Common myeloid progenitor, CD34-positive (primary cell): Measurements from ENCODE around the gene IL36B.

Source experiments
- CTCF ChIA-PET: fragments of 350-600 bp; sonication (Branson Sonifier 250); formaldehyde crosslinking; loops from one replicate; lab custom pipeline; 2021; ENCODE audit warnings: antibody characterized with exemption; lab: Charles Lee
- POLR2A ChIA-PET: fragments of 350-600 bp; sonication (Branson Sonifier 250); formaldehyde crosslinking; loops from one replicate; lab custom pipeline; 2021; ENCODE audit warnings: antibody characterized with exemption; lab: Charles Lee
- DNase-seq, 3 donors: peaks; one replicate each; pipeline versions ENCODE4 v3.0.0 to v3.0.0-alpha.2; 2013
- H3K27ac ChIP-seq, 2 experiments: 1 replicate in 1 of 2; 2 replicates in 1 of 2; pipeline ENCODE4 v1.7.0; 2013; ENCODE audit warnings: inconsistent platforms in 2 of 2, low read length in 2 of 2, mild to moderate bottlenecking in 2 of 2, low read depth in 1 of 2, moderate library complexity in 1 of 2; ENCODE audit not compliant: severe bottlenecking in 2 of 2, insufficient read depth in 1 of 2, poor library complexity in 1 of 2
- H3K27me3 ChIP-seq, 5 experiments: replicated peaks in 2 of 5; 1 replicate in 3 of 5; 2 replicates in 2 of 5; pipeline versions ENCODE4 v1.6.1 to v1.7.0; 2013; ENCODE audit warnings: low read length in 4 of 5, mild to moderate bottlenecking in 2 of 5, moderate library complexity in 2 of 5, inconsistent platforms in 1 of 5; ENCODE audit not compliant: insufficient read depth in 5 of 5, control insufficient read depth in 4 of 5
- H3K36me3 ChIP-seq, 4 experiments: 1 replicate in 2 of 4; 2 replicates in 2 of 4; pipeline versions ENCODE4 v1.6.1 to v1.7.0; 2013; ENCODE audit warnings: low read length in 3 of 4, control low read depth in 1 of 4, mild to moderate bottlenecking in 1 of 4; ENCODE audit not compliant: control insufficient read depth in 4 of 4, insufficient read depth in 4 of 4
- H3K4me1 ChIP-seq, 4 experiments: 1 replicate in 3 of 4; 2 replicates in 1 of 4; pipeline versions ENCODE4 v1.6.1 to v1.7.1; 2013; ENCODE audit warnings: low read length in 3 of 4, mild to moderate bottlenecking in 3 of 4, control low read depth in 1 of 4, inconsistent platforms in 1 of 4, moderate library complexity in 1 of 4; ENCODE audit not compliant: control insufficient read depth in 4 of 4, insufficient read depth in 4 of 4; ENCODE audit errors: control extremely low read depth in 1 of 4
- H3K4me3 ChIP-seq, 7 experiments: 1 replicate in 4 of 7; 2 replicates in 3 of 7; pipeline versions ENCODE4 v1.5.1 to v1.7.0; 2013; ENCODE audit warnings: mild to moderate bottlenecking in 7 of 7, low read length in 6 of 7, moderate library complexity in 6 of 7, inconsistent platforms in 2 of 7, low read depth in 2 of 7, control low read depth in 1 of 7; ENCODE audit not compliant: insufficient read depth in 4 of 7, control insufficient read depth in 1 of 7; ENCODE audit errors: extremely low read depth in 1 of 7
- H3K9me3 ChIP-seq, 5 experiments: 1 replicate in 4 of 5; 2 replicates in 1 of 5; pipeline versions ENCODE4 v1.6.1 to v1.7.1; 2013; ENCODE audit warnings: low read length in 4 of 5, mild to moderate bottlenecking in 2 of 5, inconsistent platforms in 1 of 5, low read depth in 1 of 5, moderate library complexity in 1 of 5; ENCODE audit not compliant: control insufficient read depth in 4 of 5, insufficient read depth in 2 of 5; ENCODE audit errors: control extremely low read depth in 1 of 5
- WGBS: methylation state at CpG from one replicate; pipeline ENCODE4 v1.1.5; 2013; ENCODE audit not compliant: insufficient coverage; 5-methylcytosine and 5-hydroxymethylcytosine counted together

IL36B gene

DNA sequence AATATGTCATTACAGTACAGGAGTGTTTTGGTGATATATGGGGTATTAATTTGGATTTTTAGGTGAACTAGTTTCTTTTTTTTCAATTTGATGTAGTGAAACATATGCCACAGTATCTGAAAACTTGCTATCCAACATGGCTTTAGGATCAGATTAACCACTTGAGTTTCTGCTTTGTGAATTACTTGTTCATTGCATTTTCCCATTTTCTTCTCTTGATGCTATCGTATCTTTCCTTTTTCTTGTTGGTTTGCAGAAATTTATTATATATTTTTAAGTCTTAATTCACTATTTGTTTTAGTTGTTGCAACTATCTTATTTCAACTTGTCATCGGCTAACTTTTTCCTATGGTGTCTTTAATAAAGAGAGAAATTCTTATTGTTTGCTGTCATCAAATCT lies 38.6 kb downstream of the IL36B start:
- POLR2A ChIA-PET: no interaction called here
- no peak for DNase-seq
- no peak overlapping the region for H3K27ac ChIP-seq
- no CpG with 5 or more reads among the region's 2 CpGs for WGBS
- H3K9me3 ChIP-seq: peaks cover 0 to 3% (median 0%) of the 10 kb centered on the region in 5 experiments
- H3K4me3 ChIP-seq: no peak overlapping the region
- no peaks in the 10 kb centered on the region for H3K4me1 ChIP-seq
- CTCF ChIA-PET: no interaction called here
- peaks cover 0 to 2% (median 0%) of the 10 kb centered on the region in 5 experiments for H3K27me3 ChIP-seq
- H3K36me3 ChIP-seq: no peaks in the 10 kb centered on the region

DNA sequence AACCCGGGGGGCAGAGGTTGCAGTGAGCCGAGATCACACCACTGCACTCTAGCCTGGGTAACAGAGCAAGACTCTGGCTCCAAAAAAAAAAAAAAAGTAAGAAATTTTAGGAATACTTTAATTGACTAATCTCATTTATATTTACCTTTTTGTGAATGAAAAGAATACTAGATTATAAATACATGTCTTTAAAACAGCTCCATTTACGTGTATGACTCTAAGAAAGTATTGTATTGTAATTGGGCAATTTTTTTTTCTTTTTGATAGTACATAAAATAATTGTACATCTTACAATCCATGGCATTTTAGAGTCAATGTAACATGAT lies 39.4 kb downstream of the IL36B start:
- no peaks in the 10 kb centered on the region for H3K4me1 ChIP-seq
- no CpG with 5 or more reads among the region's 3 CpGs for WGBS
- H3K4me3 ChIP-seq: no peak overlapping the region
- CTCF ChIA-PET: interaction anchor here (0.6 to 1.2 kb wide), 2 partner anchors 14 to 67 kb away, joined by 3 read pairs; no protein-coding TSS in a partner anchor
- no peak for DNase-seq
- no peak overlapping the region for H3K27ac ChIP-seq
- no peaks in the 10 kb centered on the region for H3K9me3 ChIP-seq
- H3K36me3 ChIP-seq: no peaks in the 10 kb centered on the region
- H3K27me3 ChIP-seq: peaks cover 0 to 2% (median 0%) of the 10 kb centered on the region in 5 experiments
- POLR2A ChIA-PET: no interaction called here

DNA sequence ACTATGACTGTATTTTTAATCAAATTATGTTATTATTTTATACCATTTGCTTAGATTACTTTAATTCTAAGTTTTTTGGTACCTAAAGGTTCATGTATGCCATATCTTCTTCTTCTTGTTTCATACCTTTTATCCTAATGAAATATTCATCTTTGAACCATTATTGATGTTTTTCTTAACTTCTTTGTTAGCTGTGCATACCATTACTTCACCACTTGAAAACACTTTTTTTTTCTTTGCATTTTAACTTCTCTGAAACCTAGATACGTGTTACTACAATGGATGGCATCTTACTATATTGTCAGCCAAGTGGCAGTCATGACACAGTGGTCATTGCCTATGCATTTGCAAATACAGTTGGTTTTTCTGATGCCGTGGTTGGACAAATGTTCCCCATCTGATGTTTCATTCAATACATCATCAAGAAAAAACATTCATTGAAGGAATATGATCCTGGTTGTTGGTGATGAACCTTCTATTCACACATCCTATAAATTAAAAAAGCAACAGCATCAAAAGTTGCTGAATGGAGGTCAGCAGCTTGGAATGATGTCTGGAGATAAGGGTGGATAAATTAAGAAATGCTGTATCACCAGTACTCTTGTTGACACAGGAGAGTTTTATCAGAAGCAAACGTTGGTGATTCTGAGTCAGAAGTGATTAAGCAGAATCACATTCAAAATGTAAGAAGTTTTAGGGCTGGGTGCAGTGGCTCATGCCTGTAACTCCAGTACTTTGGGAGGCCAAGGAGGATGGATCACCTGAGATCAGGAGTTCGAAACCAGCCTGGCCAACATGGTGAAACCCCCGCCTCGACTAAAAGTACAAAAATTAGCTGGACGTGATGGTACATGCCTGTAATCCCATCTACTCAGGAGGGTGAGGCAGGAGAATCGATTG lies 40.0 kb downstream of the IL36B start:
- ChIA-PET POLR2A (no interaction called here), CTCF (interaction anchor here (1.2 kb wide), 1 partner anchor 15 kb away, joined by 3 read pairs; no protein-coding TSS in a partner anchor)
- no peaks in the 10 kb centered on the region for H3K9me3 ChIP-seq
- H3K27ac ChIP-seq: no peak overlapping the region
- H3K27me3 ChIP-seq: peaks cover 0 to 2% (median 0%) of the 10 kb centered on the region in 5 experiments
- H3K4me1 ChIP-seq: no peaks in the 10 kb centered on the region
- H3K36me3 ChIP-seq: no peaks in the 10 kb centered on the region
- 81% methylated on average over 6 of the region's 8 CpGs for WGBS
- H3K4me3 ChIP-seq: no peak overlapping the region
- peak; percentile 12 to 57 (median 43) for DNase-seq

DNA sequence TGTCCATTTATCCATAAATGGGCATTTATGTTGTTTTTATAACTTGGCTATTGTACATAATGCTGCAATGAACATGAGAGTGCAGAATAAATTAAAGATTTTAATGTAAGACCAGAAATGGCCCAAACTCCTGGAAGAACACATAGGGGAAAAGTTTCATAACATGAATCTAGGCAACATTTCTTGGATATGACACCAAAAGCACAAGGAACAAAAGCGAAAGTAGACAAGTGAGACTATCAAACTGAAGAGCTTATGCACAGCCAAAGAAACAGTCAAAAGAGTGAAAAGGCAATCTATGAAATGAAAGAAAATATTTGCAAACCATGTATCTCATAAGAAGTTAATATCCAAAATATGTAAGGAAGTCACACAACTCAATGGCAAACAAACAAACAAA lies 41.6 kb downstream of the IL36B start:
- Histone ChIP-seq H3K4me1 (no peaks in the 10 kb centered on the region), H3K27ac (no peak overlapping the region), H3K9me3 (no peaks in the 10 kb centered on the region), H3K36me3 (no peaks in the 10 kb centered on the region), H3K4me3 (no peak overlapping the region), H3K27me3 (peaks cover 0 to 2% (median 0%) of the 10 kb centered on the region in 5 experiments)
- WGBS: no CpG with 5 or more reads among the region's 1 CpG
- ChIA-PET CTCF (no interaction called here), POLR2A (no interaction called here)
- DNase-seq: no peak

DNA sequence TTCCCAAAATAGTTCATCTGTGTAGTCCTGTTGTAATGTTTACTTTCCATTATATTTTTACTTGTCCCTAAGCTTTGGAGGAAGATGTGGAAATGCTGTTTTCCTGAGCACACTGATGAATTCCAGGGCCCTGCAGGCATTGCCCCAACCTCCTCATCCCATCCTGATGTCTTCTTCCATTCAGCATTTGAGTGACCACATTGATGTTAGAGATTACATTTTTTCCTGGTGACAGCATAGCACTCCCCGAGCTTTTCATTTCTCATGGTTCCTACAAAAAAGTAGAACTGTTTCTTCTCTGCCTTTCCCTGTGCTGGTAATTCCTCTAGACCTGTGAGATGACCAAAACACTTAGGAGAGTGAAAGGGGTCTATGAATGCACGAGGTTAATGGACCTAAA lies 42.6 kb downstream of the IL36B start:
- no peaks in the 10 kb centered on the region for H3K9me3 ChIP-seq
- peaks cover 0 to 2% (median 0%) of the 10 kb centered on the region in 5 experiments for H3K27me3 ChIP-seq
- no peaks in the 10 kb centered on the region for H3K36me3 ChIP-seq
- POLR2A ChIA-PET: no interaction called here
- no peaks in the 10 kb centered on the region for H3K4me1 ChIP-seq
- 80% methylated on average over 2 of the region's 2 CpGs for WGBS
- no peak overlapping the region for H3K27ac ChIP-seq
- no peak overlapping the region for H3K4me3 ChIP-seq
- DNase-seq: no peak
- CTCF ChIA-PET: no interaction called here

DNA sequence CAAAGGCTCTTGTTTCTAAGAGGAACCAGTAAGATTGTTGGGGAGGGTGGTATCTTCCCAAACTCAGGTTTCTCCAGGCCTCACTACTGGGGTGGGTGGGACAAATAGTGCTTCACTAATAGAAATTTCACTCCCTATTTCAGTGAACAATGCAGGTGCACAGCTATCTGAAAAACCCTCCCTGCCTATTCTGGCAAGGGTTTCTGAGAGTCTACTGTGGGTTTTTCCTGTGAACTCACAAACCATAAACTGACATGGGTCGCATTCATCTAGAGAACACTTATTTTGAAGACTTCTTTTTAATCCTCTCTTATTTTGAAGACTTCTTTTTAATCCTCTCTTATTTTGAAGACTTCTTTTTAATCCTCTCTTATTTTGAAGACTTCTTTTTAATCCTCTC lies 43.0 kb downstream of the IL36B start:
- DNase-seq: no peak
- H3K9me3 ChIP-seq: no peaks in the 10 kb centered on the region
- peaks cover 0 to 2% (median 0%) of the 10 kb centered on the region in 5 experiments for H3K27me3 ChIP-seq
- H3K4me3 ChIP-seq: no peak overlapping the region
- H3K36me3 ChIP-seq: no peaks in the 10 kb centered on the region
- CTCF ChIA-PET: no interaction called here
- no peaks in the 10 kb centered on the region for H3K4me1 ChIP-seq
- no peak overlapping the region for H3K27ac ChIP-seq
- WGBS: no CpG with 5 or more reads among the region's 1 CpG
- POLR2A ChIA-PET: no interaction called here

DNA sequence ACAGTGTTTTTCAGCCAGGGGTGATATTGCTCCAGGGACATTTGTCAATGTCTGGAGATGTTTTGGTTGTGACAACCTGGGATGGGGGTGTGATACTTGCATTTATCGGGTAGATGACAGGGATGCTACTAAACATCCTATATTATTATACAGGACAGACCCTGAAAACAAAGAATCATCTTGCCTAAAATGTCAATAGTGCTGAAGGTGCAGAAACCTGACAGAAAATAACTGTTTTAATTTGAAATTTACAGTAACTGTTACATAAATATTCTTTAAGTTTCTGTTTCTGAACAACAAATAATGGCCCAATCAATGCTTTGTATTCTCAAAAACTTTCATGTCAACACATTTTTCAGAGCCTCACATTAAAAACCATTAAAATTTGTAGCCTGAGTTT lies 45.4 kb downstream of the IL36B start:
- Histone ChIP-seq H3K9me3 (peaks cover 0 to 2% (median 0%) of the 10 kb centered on the region in 5 experiments), H3K27ac (no peak overlapping the region), H3K4me1 (no peaks in the 10 kb centered on the region), H3K27me3 (peaks cover 0 to 2% (median 0%) of the 10 kb centered on the region in 5 experiments), H3K4me3 (no peak overlapping the region), H3K36me3 (no peaks in the 10 kb centered on the region)
- whole genome bisulfite sequencing: no CpG with 5 or more reads among the region's 1 CpG
- CTCF ChIA-PET: no interaction called here
- POLR2A ChIA-PET: no interaction called here
- DNase-seq: no peak
